Lung microvascular endothelial cell (primary cell): ENCODE results near the gene NFIA. TPM values are rescaled to one million over a fixed set of nuclear protein-coding genes. Genes with fewer than 3 reads are reported as not detected.
A peak's percentile ranks its signal among the peaks of the same experiment; 100 is the strongest.

ENCODE experiments used
- DNase-seq, 2 donors: peaks; one replicate each; pipeline versions ENCODE4 v3.0.0 to v3.0.0-alpha.2; 2010; ENCODE audit warnings: low read depth in 2 of 2
- total RNA-seq: library from RNA; depleted of rRNA; stranded (reverse); fragments of >200 nt; gene quantifications from 2 replicates; pipeline ENCODE4 v1.2.1, GENCODE V29; 2014

Gene NFIA
- total RNA-seq, 1 donor from 2014 or later: 14.3 TPM

GRCh38 chr1:61361931-61362330, 279.6 kb downstream of the NFIA start:
- no peak for DNase-seq

GRCh38 chr1:61362351-61362750, 280.0 kb downstream of the NFIA start:
- peak in 1 of 2 donors; percentile 47 for DNase-seq

- DNase-seq: no peak
Measured at GRCh38 chr1:61368366-61368765, 286.0 kb downstream of the NFIA start.

GRCh38 chr1:61368876-61369275, 286.5 kb downstream of the NFIA start:
- DNase-seq: no peak

- no peak for DNase-seq
Measured at GRCh38 chr1:61370177-61370912, 288.0 kb downstream of the NFIA start.

- no peak for DNase-seq
Measured at GRCh38 chr1:61370913-61371279, 288.5 kb downstream of the NFIA start.

- no peak for DNase-seq
Measured at GRCh38 chr1:61372944-61373343, 290.6 kb downstream of the NFIA start.

- no peak for DNase-seq
Measured at GRCh38 chr1:61374156-61374555, 291.8 kb downstream of the NFIA start.

GRCh38 chr1:61375082-61375880, 292.9 kb downstream of the NFIA start:
- no peak for DNase-seq

GRCh38 chr1:61376151-61376550, 293.8 kb downstream of the NFIA start:
- no peak for DNase-seq

- DNase-seq: no peak
Measured at GRCh38 chr1:61377242-61377958, 295.0 kb downstream of the NFIA start.

- DNase-seq: no peak
Measured at GRCh38 chr1:61378494-61379180, 296.3 kb downstream of the NFIA start.

GRCh38 chr1:61379693-61380092, 297.3 kb downstream of the NFIA start:
- DNase-seq: no peak

- no peak for DNase-seq
Measured at GRCh38 chr1:61380561-61380960, 298.2 kb downstream of the NFIA start.

- DNase-seq: no peak
Measured at GRCh38 chr1:61386323-61386722, 304.0 kb downstream of the NFIA start.

- DNase-seq: no peak
Measured at GRCh38 chr1:61386770-61387169, 304.4 kb downstream of the NFIA start.

- no peak for DNase-seq
Measured at GRCh38 chr1:61387829-61388228, 305.5 kb downstream of the NFIA start.

GRCh38 chr1:61388566-61388965, 306.2 kb downstream of the NFIA start:
- peak; percentile 47 to 72 for DNase-seq

- DNase-seq: no peak
Measured at GRCh38 chr1:61389194-61389925, 307.0 kb downstream of the NFIA start.

GRCh38 chr1:61389926-61390845, 307.8 kb downstream of the NFIA start:
- peak in 1 of 2 donors; percentile 11 for DNase-seq
